Hippocampal formation (tissue), 2 donors: ENCODE data around the gene UMODL1.
"Not testable (repeated sequence)": the region's sequence is repeated elsewhere in the genome, so short reads cannot be mapped to it uniquely, and the experiment has no call there.

ENCODE experiments used
- DNase-seq, 2 donors: peaks; one replicate each; lab custom pipeline; 2025; lab: John Stamatoyannopoulos, UW

The UMODL1 gene

DNA sequence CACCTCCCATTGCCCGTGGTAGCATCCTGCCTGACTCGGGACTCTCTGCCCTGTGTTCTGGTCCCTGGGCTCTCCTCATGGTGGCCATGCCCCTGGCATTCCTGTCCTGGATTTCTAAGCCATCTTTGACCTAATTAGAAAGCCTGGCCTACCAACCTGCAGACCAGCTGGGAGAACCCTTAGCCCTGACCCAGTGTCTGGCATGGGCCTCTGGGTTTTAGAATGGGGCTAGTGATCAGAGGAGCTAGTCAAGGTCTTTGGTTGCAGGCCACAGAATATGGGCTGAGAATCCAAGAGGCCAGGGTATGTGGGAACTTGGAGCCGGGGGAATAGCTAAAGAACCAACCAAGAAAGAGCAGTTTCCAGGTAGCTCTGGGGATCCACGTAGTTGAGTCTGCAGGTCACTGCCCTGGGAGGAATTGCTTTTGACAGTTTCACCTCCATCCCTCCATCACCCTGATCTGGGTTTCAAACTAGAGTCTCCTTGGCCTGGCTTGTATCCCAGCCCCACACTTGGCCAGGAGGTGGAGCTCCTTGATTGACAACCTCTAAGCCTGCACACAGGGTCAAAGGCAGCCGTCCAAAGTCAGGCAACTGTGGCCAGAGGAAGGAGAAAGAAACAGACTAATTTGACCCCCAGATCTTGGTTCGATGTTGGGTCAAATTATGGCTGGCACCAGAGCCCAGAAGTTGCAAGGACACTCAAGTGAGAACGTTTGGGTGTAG is 93.1 kb downstream of the UMODL1 start:
- DNase-seq: peak; percentile 25 to 72

GRCh38 chr21:42164818-42165217 is 93.7 kb downstream of the UMODL1 start:
- DNase-seq: no peak

DNA sequence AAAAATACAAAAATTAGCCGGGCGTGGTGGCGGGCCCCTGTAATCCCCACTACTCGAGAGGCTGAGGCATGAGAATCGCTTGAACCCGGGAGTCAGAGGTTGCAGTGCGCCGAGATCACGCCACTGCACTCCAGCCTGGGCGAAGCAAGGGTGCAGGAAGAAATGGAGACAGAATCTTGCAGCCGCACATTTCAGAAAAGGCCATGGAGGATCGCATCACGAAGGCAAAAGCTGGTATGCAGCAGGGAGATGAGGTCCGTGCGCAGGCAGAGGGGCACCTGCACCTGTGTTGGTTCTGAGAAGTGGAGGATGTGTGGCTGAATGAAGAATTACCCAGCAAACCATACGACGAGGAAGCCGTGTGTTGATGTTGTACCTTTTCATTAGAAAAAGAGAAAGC is 94.8 kb downstream of the UMODL1 start:
- DNase-seq: no peak

DNA sequence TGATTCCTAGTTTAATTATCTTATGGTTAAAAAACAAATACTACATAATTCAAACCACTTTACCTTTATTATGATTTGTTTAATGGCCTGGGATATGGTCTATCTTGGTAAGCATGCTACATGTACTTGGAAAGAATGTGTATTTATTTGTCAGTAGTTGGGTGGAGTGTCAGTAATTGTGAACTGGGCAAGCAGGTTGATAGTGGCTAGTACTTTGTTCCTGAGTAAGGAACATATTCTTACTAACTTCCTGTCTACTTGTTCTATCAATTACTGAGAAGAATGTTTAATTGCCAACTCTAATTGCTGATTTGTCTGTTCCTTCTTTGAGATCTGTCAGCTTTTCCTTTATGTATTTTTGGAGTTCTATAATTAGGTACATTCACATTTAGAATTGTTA is 98.6 kb downstream of the UMODL1 start:
- DNase-seq: no peak

DNA sequence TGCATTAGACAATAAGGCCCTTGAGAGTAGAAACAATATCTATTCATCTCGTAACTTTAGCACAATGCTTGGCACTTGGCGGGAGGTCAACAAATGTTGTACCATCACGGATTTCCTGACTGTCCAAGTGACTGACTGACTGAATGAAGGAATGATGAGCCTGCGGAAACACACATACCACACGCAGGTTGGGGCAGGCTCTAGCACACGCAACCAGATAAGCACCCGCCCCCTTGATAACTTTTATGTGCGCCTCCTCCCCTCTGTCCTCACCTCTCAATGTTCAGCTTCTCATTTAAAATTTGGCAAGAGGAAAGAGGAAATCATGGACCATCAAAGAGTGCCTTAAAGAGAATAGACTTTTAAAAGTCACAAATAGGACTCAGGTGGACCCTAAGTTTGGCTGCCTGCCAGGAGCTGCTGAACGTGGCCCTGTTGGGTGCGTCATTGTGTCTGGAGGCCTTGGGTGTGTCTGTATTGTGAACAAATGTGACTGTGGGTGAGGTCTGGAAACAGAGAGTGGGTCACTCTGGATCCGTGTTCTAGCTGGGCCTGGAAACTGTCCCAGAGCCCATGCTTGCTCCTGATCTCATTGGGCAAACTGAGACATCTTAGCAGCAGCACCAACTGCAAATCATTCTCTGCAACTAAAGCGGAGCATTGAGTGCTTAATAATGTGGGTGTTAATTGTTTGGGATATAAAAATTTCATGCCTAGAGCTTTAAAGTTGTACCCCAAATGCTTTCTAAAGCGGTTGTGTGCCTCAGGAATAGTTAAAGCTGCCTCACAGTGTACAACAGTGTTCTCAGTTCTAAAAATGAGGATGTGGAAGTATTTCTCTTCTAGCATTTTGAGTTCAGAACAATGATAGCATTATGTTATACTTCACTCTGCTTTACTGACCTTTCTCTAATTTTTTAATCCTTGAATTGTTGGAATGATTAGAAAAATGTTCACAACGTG is 100.3 kb downstream of the UMODL1 start:
- DNase-seq: peak; percentile 69 to 86

- no peak for DNase-seq
Measured at GRCh38 chr21:42172596-42173483, 101.7 kb downstream of the UMODL1 start.

DNA sequence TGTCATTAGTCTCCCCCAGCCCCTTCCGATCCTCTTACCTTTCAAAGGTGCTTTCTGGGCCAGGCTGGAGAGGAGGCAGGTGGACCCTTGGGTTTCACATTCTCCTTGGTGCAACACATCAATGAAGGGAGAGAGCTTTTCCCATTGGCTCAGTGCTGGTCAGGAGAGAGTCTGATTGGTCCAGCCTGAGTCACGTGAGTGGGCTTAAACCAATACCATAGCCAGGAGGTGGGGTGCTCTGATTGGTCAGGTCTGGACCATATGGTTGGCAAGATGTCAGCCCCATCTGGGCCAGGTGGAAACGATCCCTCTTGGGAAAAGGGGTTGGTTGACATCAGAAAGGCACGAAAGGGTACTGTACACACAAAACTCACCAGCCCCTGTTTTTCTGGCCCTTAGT is 103.1 kb downstream of the UMODL1 start:
- DNase-seq: no peak

GRCh38 chr21:42175110-42175710 is 104.1 kb downstream of the UMODL1 start:
- DNase-seq: no peak

- no peak for DNase-seq
Measured at GRCh38 chr21:42176859-42177258, 105.7 kb downstream of the UMODL1 start.

GRCh38 chr21:42179316-42179715 is 108.2 kb downstream of the UMODL1 start:
- DNase-seq: peak in 1 of 2 donors; percentile 29

DNA sequence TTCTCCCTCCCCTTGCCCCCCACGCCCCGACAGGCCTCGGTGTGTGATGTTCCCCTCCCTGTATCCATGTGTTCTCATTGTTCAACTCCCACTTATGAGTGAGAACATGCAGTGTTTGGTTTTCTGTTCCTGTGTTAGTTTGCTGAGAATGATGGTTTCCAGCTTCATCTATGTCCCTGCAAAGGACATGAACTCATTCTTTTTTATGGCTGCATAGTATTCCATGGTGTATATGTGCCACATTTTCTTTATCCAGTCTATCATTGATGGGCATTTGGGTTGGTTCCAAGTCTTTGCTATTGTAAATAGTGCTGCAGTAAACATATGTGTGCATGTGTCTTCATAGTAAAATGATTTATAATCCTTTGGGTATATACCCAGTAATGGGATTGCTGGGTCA is 108.9 kb downstream of the UMODL1 start:
- DNase-seq: not testable (repeated sequence)

DNA sequence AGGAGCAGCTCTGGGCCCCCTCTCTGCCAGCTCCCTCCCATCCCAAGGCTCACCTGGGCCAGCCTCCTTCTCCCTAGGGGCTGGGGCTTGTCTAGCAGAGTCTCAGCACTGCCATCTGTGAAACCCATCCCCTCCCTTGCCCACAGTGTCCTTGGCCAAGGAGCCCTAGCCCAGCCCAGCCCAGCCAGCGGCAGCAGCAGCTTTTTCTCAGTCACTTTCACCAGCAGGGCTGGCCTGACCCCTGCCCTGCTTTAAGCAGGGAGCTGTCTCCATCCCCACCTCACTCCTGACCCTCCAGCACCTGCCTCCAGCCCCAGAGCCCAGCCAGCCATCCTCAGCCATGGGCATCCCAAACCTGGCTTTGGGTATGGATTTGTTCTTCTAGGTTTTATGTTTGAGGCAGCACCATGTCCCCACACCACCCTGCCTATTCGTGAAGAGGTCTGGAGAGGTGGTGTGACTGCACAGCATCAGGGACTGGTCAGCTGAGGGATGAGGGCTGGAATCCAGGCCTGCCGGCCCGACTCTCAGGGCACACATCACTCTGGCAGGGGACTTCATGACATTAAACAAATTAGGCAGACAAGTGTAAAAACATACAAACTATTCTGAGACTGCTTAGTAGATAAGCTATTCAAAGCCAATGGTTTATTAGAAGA is 111.7 kb downstream of the UMODL1 start:
- DNase-seq: no peak

DNA sequence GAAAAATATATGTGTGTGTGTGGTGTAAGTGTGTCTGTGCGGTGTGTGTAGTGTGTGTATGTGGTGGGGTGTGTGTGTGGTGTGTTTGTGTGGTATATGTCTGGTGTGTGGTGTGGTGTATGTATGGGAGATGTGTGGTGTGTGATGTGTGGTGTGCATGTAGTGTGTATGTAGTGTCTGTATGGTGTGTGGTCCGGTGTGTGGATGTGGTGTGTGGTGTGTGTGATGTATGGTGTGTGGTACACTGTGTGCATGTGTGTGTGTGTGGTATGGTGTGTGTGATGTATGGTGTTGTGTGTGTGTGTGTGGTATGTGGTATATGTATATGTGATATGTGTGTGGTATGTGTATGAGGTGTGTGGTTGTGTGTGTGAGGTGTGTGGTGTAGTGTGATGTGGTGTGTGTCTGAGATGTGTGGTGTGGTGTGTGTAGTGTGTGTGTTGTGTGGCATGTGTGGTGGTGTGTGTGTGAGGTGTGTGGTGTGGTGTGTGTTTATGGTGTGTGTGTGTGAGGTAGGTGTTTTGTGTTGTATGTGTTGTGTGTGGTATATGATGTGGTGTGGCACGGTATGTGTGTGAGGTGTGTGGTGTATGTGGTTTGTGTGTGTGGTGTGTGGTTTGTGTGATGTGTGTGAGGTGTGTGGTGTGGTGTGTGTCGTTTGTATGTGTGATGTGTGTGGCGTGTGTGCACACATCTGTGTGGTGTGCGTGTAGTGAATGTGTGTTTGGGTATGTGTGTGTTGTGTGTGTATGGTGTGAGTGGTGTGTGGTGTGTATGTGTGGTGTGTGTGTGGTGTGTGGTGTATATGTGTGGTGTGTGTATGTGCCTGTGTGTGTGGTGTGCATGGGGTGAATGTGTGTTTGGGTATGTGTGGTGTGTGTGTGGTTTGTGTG is 112.5 kb downstream of the UMODL1 start:
- no peak for DNase-seq

GRCh38 chr21:42186591-42186990 is 115.5 kb downstream of the UMODL1 start:
- no peak for DNase-seq

DNA sequence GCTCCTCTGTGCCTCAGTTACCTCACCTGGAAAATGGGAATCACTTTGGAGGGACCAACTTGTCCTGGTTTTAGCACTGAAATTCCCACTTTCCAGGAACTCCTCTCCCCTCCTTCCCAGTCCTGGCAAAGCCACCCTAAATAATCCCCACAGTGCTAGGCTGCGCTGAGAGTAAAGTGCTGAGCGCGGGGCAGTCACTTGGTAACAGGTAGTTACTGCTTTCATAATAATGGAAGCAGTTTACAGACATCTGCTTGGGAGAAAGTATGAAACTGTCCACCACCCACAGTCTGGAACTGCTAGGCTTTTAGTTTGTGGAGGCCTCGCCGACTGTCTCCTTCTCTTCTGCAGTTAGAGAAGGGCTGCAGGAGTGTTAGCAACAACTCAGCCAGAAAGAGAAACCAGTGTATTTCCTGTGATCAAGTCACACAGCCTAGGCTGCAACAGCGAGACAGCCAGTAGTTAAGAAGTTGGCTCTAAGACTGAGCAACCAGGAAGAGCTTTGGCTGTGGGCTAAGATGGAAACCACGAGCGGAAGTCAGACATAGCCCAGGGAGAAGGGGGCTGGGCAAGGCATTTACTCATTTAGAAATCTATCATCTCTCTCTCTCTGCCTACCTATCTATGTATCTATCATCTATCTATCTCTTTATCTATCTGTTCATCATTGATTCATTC is 117.0 kb downstream of the UMODL1 start:
- peak in 1 of 2 donors; percentile 23 for DNase-seq

DNA sequence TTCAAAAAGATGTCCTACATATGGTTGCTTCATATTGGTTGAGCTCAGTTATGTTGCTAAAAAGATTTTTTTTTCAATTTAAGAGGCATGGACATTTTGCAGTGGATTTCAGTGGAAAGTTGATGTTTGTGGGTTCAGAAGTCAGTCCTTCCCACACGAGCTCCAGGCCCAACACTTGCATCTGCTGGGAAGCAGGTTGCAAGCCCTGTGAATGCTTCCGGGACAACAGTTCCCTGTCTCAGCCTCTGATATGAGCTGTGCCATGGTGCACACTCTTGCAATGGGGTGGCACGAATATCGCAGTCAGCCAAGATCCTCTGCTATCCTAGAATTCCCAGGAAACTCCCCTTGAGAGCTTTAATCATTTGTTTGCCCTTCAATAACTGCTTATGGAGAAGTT is 117.5 kb downstream of the UMODL1 start:
- no peak for DNase-seq

DNA sequence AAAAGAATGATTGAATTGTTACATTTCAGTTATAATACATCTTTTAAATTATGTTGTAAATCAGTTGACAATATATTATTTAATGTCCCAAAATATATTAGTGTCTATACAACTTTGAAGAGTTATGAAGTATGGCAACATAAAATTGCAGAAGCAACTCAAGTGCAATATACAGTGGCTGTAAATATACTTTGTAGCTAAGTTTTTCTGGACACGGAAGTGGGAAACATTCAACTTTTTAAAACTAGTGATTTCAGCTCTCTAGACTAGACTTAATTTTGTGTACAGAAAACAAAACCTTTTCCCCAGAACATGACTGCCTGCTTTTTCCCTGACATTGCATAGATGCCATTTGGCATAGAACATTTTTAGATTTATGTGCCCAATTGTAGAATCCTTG is 118.3 kb downstream of the UMODL1 start:
- no peak for DNase-seq

GRCh38 chr21:42189860-42190485 is 118.9 kb downstream of the UMODL1 start:
- no peak for DNase-seq

DNA sequence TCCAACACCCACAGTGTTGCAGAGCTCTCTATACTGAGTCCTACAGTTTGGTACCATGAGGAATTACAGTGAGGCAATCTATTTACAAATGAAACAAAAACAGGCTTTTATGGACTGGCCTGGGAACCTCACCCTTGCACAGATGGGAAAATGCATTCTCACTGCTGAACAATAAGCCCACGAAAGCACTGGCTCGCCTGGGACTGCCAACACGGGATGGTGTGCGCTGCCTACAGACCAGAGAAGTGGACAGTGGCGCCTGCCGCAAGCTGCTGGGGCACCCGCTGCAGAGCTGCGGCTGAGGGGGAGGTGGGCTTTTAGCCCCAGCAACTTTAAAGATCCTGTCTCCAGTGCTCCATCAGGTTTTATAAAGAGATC is 119.4 kb downstream of the UMODL1 start:
- peak; percentile 68 for DNase-seq
